Stomach (tissue), 4 donors: ENCODE results near the gene RAD51AP1.

Experiments used
- CTCF ChIP-seq, 7 experiments: fragments of 450-650 bp in 4 of 7; fragments of 200-600 bp in 3 of 7; sonication (generic) in 3 of 7; IDR thresholded peaks; one replicate each; pipeline ENCODE4 v1.5.1; 2016 to 2019; ENCODE audit warnings: antibody characterized with exemption in 7 of 7, control low read depth in 2 of 7, mild to moderate bottlenecking in 1 of 7
- EP300 ChIP-seq: sonication (generic); formaldehyde crosslinking; IDR thresholded peaks from one replicate; pipeline ENCODE4 v1.6.1; 2017; ENCODE audit warnings: antibody characterized with exemption
- POLR2A ChIP-seq, 4 donors: fragments of 450-650 bp; IDR thresholded peaks; one replicate each; pipeline ENCODE4 v1.6.1; 2016; ENCODE audit warnings: antibody characterized with exemption in 4 of 4, control low read depth in 2 of 4, mild to moderate bottlenecking in 1 of 4, moderate library complexity in 1 of 4
- POLR2AphosphoS5 ChIP-seq, 3 donors: sonication (generic); formaldehyde crosslinking; IDR thresholded peaks; one replicate each; pipeline ENCODE4 v1.6.1; 2016; ENCODE audit warnings: antibody characterized with exemption in 3 of 3

- TF ChIP-seq POLR2A (IDR thresholded peaks at IDR 0.05) (no peak), EP300 (no peak), CTCF (IDR thresholded peaks at IDR 0.05) (no peak), POLR2AphosphoS5 (IDR thresholded peaks at IDR 0.05) (no peak)
Measured at GRCh38 chr12:4535871-4536270, 2.8 kb upstream of the RAD51AP1 start.
